ENCODE data around the gene BMP15.

Gene BMP15

GRCh38 chrX:50893047-50893446 lies 17.5 kb upstream of the BMP15 start:
- ATAC-seq (ENCODE audit: low read depth) (no peak), DNase-seq (ENCODE audit: low spot score) (no peak)
- Histone ChIP-seq H3K4me1 (ENCODE audit: insufficient read depth, poor library complexity, severe bottlenecking) (no peaks in the 10 kb centered on the region), H3K9me3 (ENCODE audit: severe bottlenecking) (no peaks in the 10 kb centered on the region), H3K36me3 (ENCODE audit: low read depth) (no peaks in the 10 kb centered on the region), H3K27ac (ENCODE audit: poor library complexity, severe bottlenecking) (no peak overlapping the region), H3K27me3 (ENCODE audit: insufficient read depth, poor library complexity, severe bottlenecking) (no peaks in the 10 kb centered on the region), H3K4me3 (ENCODE audit: severe bottlenecking) (no peak overlapping the region)
- TF ChIP-seq, protein P1, sequence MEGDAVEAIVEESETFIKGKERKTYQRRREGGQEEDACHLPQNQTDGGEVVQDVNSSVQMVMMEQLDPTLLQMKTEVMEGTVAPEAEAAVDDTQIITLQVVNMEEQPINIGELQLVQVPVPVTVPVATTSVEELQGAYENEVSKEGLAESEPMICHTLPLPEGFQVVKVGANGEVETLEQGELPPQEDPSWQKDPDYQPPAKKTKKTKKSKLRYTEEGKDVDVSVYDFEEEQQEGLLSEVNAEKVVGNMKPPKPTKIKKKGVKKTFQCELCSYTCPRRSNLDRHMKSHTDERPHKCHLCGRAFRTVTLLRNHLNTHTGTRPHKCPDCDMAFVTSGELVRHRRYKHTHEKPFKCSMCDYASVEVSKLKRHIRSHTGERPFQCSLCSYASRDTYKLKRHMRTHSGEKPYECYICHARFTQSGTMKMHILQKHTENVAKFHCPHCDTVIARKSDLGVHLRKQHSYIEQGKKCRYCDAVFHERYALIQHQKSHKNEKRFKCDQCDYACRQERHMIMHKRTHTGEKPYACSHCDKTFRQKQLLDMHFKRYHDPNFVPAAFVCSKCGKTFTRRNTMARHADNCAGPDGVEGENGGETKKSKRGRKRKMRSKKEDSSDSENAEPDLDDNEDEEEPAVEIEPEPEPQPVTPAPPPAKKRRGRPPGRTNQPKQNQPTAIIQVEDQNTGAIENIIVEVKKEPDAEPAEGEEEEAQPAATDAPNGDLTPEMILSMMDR (IDR thresholded peaks at IDR 0.05; ENCODE audit: poor library complexity, severe bottlenecking): no peak

GRCh38 chrX:50893466-50893865 lies 17.1 kb upstream of the BMP15 start:
- no peaks in the 10 kb centered on the region for H3K36me3 ChIP-seq (ENCODE audit: low read depth)
- H3K4me3 ChIP-seq (ENCODE audit: severe bottlenecking): no peak overlapping the region
- peak; percentile 33; the same call in 1 of the 3 replicates for ATAC-seq (ENCODE audit: low read depth)
- no peak for DNase-seq (ENCODE audit: low spot score)
- TF ChIP-seq, protein P1 (IDR thresholded peaks at IDR 0.05; ENCODE audit: poor library complexity, severe bottlenecking): no peak
- H3K4me1 ChIP-seq (ENCODE audit: insufficient read depth, poor library complexity, severe bottlenecking): no peaks in the 10 kb centered on the region
- H3K27me3 ChIP-seq (ENCODE audit: insufficient read depth, poor library complexity, severe bottlenecking): no peaks in the 10 kb centered on the region
- H3K9me3 ChIP-seq (ENCODE audit: severe bottlenecking): no peaks in the 10 kb centered on the region
- H3K27ac ChIP-seq (ENCODE audit: poor library complexity, severe bottlenecking): no peak overlapping the region

GRCh38 chrX:50905334-50905733 lies 5.2 kb upstream of the BMP15 start:
- no peaks in the 10 kb centered on the region for H3K4me1 ChIP-seq (ENCODE audit: insufficient read depth, poor library complexity, severe bottlenecking)
- H3K27ac ChIP-seq (ENCODE audit: poor library complexity, severe bottlenecking): no peak overlapping the region
- no peaks in the 10 kb centered on the region for H3K27me3 ChIP-seq (ENCODE audit: insufficient read depth, poor library complexity, severe bottlenecking)
- no peaks in the 10 kb centered on the region for H3K36me3 ChIP-seq (ENCODE audit: low read depth)
- no peak for ATAC-seq (ENCODE audit: low read depth)
- H3K9me3 ChIP-seq (ENCODE audit: severe bottlenecking): no peaks in the 10 kb centered on the region
- H3K4me3 ChIP-seq (ENCODE audit: severe bottlenecking): no peak overlapping the region
- no peak for DNase-seq (ENCODE audit: low spot score)
- TF ChIP-seq, protein P1 (IDR thresholded peaks at IDR 0.05; ENCODE audit: poor library complexity, severe bottlenecking): peak; percentile 30

DNA sequence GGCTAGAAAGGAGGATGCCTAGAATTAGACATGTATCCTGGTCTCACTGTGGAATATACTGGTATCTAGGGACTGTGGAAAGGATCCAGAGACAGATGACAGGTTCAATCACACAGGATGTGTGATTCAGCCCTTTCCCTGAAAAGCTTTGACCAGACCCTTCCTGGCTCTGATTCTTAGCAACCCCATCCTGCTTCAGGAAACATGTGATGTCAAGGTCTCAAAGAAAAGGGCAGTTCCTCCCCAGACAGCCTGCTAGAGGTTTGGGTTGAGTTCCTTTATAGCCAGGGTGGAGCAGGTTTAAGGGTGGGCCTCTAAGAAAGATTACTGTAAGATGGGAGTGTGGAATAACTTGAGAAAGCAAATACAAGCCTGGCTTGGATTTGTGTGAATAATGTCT lies 3.0 kb downstream of the BMP15 start:
- Histone ChIP-seq H3K9me3 (ENCODE audit: severe bottlenecking) (no peaks in the 10 kb centered on the region), H3K4me3 (ENCODE audit: severe bottlenecking) (no peak overlapping the region), H3K4me1 (ENCODE audit: insufficient read depth, poor library complexity, severe bottlenecking) (no peaks in the 10 kb centered on the region), H3K36me3 (ENCODE audit: low read depth) (no peaks in the 10 kb centered on the region), H3K27me3 (ENCODE audit: insufficient read depth, poor library complexity, severe bottlenecking) (no peaks in the 10 kb centered on the region), H3K27ac (ENCODE audit: poor library complexity, severe bottlenecking) (no peak overlapping the region)
- ATAC-seq (ENCODE audit: low read depth) (no peak), DNase-seq (ENCODE audit: low spot score) (no peak)
- TF ChIP-seq, protein P1 (IDR thresholded peaks at IDR 0.05; ENCODE audit: poor library complexity, severe bottlenecking): no peak

GRCh38 chrX:50920132-50920531 lies 9.6 kb downstream of the BMP15 start:
- no peaks in the 10 kb centered on the region for H3K4me1 ChIP-seq (ENCODE audit: insufficient read depth, poor library complexity, severe bottlenecking)
- DNase-seq (ENCODE audit: low spot score) (no peak), ATAC-seq (ENCODE audit: low read depth) (no peak)
- H3K9me3 ChIP-seq (ENCODE audit: severe bottlenecking): no peaks in the 10 kb centered on the region
- no peak overlapping the region for H3K4me3 ChIP-seq (ENCODE audit: severe bottlenecking)
- TF ChIP-seq, protein P1 (IDR thresholded peaks at IDR 0.05; ENCODE audit: poor library complexity, severe bottlenecking): peak; percentile 40
- H3K27ac ChIP-seq (ENCODE audit: poor library complexity, severe bottlenecking): no peak overlapping the region
- H3K27me3 ChIP-seq (ENCODE audit: insufficient read depth, poor library complexity, severe bottlenecking): no peaks in the 10 kb centered on the region
- H3K36me3 ChIP-seq (ENCODE audit: low read depth): no peaks in the 10 kb centered on the region

All from RWPE2 (cell line).